Right lobe of liver (tissue), 4 donors: ENCODE data around the gene SHC4.

Source experiments
- CTCF ChIP-seq, 4 donors: fragments of 200-600 bp in 3 of 4; fragments of 450-650 bp in 1 of 4; IDR thresholded peaks; one replicate each; pipeline versions ENCODE4 v1.5.1 to v1.8.0; 2016 to 2022; ENCODE audit warnings: antibody characterized with exemption in 4 of 4, mild to moderate bottlenecking in 2 of 4
- POLR2A ChIP-seq: fragments of 450-650 bp; IDR thresholded peaks from one replicate; pipeline ENCODE4 v1.6.1; 2017; ENCODE audit warnings: antibody characterized with exemption, mild to moderate bottlenecking
- donor health status: DM: no; HTN: no; CAD: no.
- donor health status: DM: no; HTN: no; CAD: no.
- donor health status: DM: no; HTN: yes; CAD: no.

- TF ChIP-seq CTCF (IDR thresholded peaks at IDR 0.05) = no peak
- TF ChIP-seq POLR2A = no peak
These were observed 1.2 kb upstream of the SHC4 start for GRCh38 chr15:48964898-48965297.
